GM19463 (cell line): ENCODE results near the gene CACNA1S.

Source experiments
- ATAC-seq: cut with Tn5 transposase; IDR thresholded peaks from one replicate; pipeline ENCODE4 v1.9.1; 2021; ENCODE audit warnings: mild to moderate bottlenecking, moderate library complexity; ENCODE audit not compliant: unreplicated experiment

Gene CACNA1S

DNA sequence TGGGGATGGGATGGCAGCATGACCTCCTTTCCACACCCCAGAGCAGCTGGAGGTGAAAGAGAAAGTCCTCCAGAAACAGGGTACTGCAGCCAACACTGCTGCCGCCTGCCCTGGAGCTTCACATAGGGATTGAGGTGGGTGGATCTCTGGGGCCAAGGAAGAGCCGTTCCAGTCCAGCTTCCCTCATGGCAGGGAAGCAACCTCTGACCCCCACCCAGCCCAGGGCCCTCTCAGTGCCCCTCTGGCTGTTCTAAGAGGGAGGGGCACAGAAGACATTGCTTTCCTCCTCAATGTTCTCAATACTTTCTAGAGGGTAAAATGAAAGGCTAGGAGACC is 94.4 kb downstream of the CACNA1S start:
- no peak for ATAC-seq

GRCh38 chr1:201016943-201017827 is 95.0 kb downstream of the CACNA1S start:
- ATAC-seq: peak; percentile 40

DNA sequence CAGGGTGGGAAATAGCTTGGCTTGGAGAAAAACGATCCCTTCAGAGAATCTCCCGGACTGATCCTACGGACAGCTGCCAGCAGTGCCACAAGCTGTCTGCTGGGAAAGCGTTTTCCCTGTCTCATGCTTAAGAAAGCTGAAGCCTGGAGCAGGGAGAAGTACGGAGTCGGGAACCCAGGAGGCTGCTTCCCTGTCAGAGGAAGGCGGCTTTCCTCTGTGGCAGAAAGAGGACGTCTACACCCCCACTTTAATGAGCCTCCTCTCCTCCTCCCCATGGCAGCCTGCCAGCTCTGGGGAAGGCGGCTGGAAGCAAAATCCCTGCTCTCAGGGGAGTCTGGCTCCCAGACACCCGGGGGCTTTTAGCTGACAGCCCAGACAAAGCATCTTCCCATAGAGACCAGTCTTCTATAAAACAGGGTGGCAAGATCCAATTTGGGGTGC is 96.0 kb downstream of the CACNA1S start:
- ATAC-seq: no peak

- ATAC-seq: no peak
These were observed 96.6 kb downstream of the CACNA1S start for GRCh38 chr1:201015551-201016091.

- no peak for ATAC-seq
These were observed 97.4 kb downstream of the CACNA1S start for GRCh38 chr1:201014816-201015200.

DNA sequence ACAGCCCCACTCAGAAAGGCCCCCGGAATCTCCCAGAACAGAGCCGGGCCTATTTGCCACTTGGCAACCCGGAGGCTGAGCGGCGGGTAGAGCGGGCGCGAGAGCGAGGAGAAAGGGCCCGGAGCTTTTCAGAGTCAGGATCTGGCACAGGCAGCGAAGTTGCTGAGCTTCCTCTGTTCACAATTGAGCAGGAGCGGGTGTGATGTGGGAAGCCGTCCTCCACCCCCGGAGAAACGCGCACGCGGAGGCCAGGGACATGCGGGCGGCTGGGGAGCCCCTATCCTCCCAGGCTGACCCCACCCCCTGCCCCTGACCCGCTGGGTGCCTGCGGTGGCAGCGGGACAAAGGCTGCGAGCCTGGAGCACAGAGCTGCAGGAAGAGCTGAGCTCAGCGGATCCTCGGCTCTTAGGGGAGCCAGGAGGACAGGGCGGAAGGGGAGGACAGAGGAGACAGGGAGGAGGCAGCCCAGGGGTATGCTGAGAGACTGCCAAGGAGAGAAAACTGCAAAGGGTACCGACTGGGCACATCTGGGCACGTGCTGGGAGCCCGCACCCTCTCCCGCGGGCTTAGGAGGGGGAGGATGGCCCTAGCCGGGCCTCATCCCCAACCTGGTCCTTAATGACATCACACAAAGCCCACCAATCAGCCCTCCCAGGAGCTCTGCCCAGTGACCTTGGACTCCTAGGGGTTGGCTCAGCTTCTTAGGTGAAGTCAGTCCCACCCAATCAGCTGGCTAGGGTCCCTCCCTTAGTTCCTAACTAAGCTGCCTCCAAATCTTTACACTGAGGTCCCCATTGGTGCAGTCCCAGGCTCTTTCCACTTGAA is 98.0 kb downstream of the CACNA1S start:
- ATAC-seq: no peak

DNA sequence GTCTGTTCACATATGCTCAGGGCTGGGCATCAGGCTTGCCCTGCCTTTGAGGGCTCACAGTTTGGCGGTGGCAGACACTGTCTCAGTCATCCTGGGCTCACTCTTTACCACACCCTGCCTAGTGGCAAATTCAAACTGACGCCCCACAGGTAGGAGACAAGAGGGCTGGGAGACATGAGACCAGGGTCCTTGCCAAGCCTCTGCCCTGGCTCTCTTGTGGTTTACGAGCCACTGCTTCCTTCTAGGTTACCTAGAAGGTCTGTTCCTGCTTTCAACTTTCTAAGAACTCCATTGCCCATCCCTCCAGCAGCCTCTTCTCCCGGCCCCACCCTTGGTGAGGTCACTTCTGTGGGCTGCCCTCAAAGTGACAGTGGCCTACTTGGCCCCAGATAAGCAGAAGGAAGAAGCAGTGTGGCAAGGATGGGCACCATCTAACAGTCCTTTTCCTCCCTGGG is 99.2 kb downstream of the CACNA1S start:
- no peak for ATAC-seq

DNA sequence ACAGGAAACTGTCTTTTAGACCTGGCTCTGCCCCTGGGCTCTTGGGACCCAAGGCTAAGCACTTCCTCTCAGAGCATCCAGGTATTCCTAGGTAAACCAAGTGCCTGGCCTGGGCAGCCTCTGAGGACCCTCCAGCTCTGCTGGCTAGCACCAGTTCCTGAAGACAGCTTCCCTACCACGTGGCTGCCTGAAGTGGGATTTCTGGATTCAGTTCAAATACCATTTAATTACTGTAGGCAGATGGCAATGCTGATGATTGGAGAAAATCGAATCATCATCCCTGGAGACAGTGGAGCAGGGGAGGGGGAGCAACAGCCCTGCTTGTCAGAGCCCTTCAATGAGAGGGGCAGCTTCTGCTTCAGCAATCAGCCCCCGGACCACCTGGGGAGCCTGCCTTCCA is 100.6 kb downstream of the CACNA1S start:
- ATAC-seq: no peak

DNA sequence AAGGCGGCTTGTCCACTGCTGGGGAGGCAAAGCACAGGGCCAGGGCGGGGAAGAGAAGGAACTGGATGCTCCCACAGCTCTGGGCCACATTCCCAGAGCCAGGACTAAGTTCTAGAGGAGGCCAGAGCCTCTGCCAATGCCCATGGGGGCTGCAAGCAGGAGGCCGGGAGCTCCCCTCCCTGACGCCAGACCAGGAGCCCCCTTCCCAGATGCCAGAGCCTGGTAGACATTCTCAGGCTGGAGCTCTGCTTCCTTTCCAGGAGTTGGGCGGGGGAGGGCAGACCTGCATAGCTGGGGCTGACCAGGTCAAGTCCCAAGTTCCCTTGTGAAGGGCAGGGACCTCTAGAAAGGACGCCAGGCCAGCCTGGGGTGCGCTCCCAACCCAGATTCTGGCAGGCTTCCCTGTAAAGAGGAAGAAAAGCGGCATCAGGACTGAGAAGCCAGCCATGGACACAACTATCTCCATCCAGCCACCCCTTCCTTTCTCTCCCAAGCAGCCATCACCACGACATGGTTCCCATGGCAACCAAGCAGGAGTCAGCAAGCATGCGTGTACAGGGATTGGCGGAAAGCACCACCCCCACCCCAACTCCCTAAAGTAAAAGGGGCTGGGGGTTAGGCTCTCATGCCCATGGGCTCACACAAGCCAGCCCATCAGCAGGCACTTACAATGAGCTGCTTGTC is 102.1 kb downstream of the CACNA1S start:
- ATAC-seq: no peak

DNA sequence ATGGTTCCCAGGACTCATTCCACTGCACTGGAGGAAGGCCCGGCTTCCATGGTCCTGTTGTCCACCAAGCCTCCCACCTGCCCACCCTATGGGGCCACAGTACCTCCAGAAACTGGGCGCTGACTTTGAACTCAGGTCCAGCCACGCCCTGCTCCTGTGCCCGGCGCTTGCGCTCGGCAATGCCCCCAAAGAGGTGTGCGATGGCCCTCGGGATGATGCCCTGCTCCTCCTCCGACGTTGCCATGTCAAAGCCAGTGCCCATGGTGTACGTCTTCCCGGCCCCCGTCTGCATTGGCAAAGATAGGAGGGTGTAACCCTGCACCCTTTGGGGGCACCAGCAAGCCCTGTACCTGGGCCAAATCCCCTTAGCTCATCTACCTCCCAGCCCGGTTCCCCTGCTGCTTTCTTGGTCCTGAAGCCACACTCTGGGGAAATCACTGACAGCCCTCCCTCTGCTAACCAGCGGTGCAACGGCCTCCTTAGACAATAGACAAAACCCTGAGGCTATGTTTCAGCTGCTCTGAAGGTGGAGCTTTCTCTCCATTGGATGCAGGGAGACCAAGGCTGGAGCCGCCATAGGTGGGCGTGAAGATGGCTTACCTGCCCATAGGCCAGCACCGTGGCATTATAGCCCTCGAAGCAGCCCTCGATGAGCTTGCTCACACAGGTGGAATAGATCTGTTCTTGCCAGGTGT is 103.4 kb downstream of the CACNA1S start:
- no peak for ATAC-seq

DNA sequence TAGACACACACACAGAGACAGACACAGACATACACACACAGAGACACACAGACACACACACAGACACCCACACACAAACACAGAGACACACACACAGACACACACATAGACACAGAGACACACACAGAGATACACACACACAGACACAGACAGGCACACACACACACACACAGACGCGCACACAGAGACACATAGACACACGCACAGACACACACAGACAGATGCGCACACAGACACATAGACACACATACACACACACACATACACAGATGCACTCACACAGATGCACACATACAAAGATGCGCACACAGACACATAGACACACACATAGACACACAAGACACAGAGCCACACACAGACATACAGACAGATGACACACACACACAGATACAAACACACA is 104.7 kb downstream of the CACNA1S start:
- ATAC-seq: no peak

DNA sequence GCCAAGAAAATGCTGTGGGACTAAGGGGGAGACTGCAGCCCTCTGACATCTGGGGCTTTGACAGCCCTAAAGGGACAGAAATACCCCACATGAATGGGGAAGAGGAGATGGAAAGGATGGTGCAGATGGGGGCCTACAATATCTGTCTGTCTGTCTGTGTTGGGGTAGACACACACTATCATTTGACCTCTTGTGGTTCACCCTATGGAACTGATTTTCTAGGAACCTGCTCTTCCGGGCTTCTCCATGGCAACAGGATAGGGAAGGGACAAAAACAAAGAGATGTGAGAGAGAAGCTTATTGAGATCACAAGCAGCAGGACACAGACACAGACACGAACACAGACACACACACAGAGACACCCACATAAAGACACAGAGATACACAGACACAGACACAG is 105.8 kb downstream of the CACNA1S start:
- ATAC-seq: no peak

DNA sequence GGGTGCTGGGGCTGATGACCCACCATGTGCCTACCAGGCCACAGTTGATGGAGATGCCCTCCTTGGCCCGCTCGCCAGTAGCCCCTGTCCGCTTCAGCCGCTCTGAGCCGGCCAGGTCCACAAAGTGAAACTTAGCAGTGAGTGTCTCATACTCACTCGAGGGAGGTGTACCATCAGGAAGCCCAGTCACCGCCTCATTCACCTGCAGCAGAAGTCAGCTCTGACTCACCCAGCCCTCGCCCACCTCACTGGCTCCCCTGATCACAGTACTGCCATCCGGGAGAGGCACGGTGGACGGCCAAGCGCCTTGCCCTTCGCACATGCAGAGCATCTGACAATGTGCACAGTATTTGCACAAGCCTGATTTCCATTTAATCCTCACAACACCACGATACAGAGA is 107.5 kb downstream of the CACNA1S start:
- no peak for ATAC-seq

DNA sequence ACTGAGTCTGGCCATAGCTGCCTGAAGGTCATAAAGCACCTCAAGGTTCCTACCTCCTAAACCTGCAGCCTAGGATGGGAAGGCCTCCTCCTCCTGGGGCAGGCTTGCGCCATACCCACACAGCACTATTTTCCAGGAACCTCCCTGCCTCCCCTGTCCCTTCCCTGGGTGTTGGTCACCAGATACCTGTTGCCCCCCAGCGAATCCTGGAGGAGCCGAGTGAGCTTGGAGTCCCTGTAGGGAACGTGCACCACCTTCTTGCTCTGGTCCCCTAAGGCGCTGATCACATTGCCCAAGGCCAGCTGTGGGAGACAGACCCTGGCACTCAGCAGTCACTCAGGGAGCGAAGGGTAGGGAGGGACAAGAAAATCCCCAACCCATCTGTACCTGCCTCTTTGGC is 108.1 kb downstream of the CACNA1S start:
- no peak for ATAC-seq

DNA sequence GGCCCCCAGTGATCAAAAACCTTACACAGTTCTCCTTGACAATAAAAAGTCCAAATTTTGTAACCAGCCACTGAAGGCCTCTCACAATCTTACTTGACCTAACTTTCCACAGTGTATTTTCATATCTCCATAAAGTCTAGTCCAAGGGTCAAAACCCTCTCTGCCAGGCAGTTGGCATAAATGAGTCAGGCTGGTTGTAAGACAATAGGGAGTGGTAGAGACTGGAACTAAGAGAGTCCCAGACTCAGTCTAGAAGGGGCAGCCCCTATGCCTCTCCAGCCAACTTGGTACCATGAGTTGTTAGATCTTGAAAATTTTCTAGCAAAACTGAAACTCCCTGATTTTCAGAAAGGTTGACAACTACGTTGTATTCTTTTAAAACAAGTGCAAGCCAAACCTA is 109.7 kb downstream of the CACNA1S start:
- no peak for ATAC-seq

- ATAC-seq: no peak
These were observed 110.3 kb downstream of the CACNA1S start for GRCh38 chr1:201001962-201002361.

GRCh38 chr1:201000391-201000790 is 111.8 kb downstream of the CACNA1S start:
- no peak for ATAC-seq

GRCh38 chr1:200999667-201000066 is 112.6 kb downstream of the CACNA1S start:
- ATAC-seq: no peak

GRCh38 chr1:200998323-200998722 is 113.9 kb downstream of the CACNA1S start:
- no peak for ATAC-seq

GRCh38 chr1:200992382-200993048 is 119.7 kb downstream of the CACNA1S start:
- ATAC-seq: no peak
